ENCODE measurements around the gene MRPS7.
"Not testable (repeated sequence)": the region's sequence is repeated elsewhere in the genome, so short reads cannot be mapped to it uniquely, and the experiment has no call there.

Gene MRPS7

DNA sequence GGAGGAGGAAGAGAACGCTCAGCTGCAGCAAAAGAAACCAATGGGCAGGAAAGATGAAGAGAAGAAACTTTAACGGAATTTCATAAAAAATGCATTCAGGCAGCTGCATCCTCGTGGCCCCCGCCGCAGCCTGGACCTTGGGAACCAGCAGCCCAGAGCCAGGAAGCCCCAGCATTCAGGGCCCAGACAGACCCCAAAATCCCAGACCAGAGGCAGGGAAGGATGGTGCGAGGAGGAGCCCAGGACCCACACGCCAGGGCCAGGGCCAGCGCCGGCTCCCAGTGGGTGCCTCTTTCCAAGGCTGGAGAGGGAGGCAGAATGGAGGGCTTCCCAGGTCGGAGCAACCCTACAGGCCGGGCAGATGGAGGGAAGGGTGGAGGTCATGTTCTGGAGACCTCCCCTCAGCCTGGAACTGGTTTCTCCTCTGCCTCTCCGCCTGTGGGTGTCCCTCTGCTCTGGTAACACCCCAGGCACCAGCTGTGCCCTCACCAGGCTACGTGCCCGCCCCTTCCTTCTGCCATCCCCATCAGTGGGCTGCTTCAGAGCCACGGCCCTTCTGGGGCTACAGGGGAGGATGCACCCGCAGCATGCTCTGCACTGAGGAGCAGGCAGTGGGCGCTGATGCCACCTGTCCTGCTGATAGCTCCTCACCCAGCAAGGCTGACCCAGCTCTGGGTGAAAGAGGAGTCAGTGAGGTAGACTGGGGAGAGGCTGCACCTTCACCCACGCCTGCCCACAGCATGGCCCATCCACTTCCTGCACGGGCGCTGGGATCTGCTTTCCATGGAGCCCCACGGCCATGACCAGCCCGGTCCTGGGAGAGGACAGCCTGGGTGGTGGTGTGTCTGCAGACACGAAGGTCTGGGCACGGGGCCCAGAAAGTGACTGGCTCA lies 10.5 kb downstream of the MRPS7 start:
- FAIRE-seq, result no peak

DNA sequence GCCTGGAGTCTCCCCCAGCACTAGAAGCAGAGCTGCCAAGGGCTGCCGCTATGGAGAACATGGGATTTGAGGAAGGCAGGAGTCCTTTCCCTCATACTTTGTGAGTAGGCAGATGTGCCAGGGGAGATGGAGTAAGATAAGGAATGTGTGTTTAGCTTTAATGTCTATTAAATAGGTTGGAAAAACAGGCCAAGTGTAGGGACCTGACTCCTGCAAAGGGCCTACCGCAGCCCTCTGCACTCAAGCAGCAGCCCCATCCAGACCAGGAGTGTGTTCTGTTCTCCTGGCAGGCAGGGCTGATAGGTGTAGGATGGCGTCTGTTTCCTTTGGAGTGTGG lies 11.1 kb downstream of the MRPS7 start:
- FAIRE-seq, result no peak

GRCh38 chr17:75273977-75274708 lies 12.5 kb downstream of the MRPS7 start:
- no peak for FAIRE-seq

DNA sequence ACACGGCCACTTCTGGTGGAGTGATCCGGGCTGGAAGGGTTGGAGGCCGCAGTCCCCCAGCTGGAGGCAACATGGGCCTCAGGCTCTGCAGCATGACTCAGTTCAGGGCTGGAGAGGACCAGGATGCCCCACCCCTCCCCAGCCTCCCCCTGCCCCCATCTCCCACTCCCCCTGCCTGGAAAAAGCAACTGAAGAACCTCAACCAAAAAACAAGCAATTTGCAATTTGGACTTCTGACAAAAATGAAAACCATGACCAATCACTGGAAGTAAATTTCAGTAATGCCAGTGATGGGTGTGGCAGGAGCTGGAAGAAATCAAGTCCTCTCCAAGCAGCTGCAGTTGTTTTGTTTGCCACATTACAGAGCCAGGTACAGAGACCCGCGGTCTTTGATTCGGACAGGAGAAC lies 16.0 kb downstream of the MRPS7 start:
- FAIRE-seq, result no peak

- not testable (repeated sequence) for FAIRE-seq
These were observed 18.5 kb downstream of the MRPS7 start for GRCh38 chr17:75280189-75280588.

DNA sequence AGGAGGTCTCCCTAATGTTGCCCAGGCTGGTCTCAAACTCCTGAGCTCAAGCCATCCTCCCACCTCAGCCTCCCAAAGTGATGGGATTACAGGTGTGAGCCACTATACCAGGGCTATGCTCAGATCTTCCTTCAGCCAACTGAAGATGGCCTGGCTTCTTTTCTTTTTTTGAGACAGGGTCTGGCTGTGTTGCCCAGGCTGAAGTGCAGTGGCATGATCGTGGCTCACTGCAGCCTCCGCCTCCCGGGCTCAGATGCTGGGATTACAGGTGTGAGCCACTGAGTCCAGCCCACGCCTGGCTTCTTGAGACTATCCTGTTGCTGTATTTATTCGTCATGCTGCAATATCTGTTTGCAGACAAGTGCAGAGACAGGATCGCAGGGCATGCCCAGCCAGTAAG lies 23.4 kb downstream of the MRPS7 start:
- FAIRE-seq, result no peak

- FAIRE-seq, result no peak
These were observed 25.5 kb downstream of the MRPS7 start for GRCh38 chr17:75287221-75287620.

- FAIRE-seq, result no peak
These were observed 26.7 kb downstream of the MRPS7 start for GRCh38 chr17:75288359-75288758.

- FAIRE-seq, result no peak
These were observed 27.1 kb downstream of the MRPS7 start for GRCh38 chr17:75288770-75289114.

DNA sequence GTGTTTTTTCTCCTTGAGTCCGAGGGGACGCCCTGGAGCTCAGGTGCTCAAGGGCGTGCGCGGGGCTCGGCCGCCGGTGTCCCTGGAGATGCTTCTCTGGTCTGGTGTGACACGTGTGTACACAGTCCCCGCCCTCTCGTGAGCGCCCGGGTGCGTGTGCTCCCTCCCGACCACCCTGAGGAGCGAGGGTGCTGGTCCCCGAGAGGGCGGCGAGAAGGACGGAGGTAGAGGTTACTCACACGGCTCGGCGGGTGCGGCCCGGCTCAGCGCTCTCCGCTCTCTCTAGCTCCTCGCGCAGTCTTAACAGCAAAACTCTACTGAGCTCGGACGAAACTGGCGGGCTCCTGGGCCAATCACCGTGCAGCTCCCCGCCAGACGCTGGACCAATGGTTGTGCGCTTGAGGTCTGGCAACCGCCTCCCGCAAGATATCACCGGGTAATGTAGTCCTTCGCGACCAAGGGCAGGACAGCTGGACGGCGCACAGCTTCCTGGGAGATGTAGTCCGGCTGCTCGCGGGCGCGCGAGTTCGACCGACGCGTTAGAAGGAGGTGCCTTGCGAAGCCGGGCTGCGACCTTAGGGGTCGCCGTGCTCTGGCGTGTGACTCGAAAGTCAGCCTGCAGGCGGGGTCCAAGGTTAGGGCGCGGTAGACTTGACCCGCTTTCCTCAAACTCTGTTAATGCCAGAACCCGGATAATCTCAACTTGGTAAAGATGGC lies 27.6 kb downstream of the MRPS7 start, which contains the start of gene SLC25A19:
TSS of gene SLC25A19 (minus strand) at position 319 of the 717 bp plus-strand sequence. CDS start 2,669 bp downstream, outside the sequence.
- FAIRE-seq, result peak; percentile 83

DNA sequence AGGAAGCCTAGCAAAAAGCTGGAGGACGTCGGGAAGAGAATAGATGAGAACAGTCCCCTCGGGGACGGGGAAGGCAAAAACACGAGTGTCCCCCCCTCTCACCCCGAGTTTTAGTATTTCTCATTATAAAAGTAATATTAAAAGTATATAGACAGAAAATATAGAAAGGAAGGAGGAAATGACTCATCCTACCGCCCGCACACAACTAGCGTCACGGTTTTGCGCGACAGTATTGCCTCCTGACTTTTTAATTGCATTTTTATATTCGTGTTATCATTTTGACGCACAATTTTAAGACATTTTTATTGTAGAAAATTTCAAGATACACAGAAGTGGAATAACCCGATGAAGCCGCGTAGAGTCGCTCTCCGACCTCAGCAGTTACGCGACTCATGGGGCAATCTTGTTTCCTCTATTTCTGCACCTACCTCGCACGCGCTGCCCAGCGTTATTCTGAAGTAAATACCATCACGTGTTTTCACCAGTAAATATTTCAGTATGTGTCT lies 28.2 kb downstream of the MRPS7 start:
- no peak for FAIRE-seq

GRCh38 chr17:75292810-75293448 lies 31.2 kb downstream of the MRPS7 start:
- not testable (repeated sequence) for FAIRE-seq

DNA sequence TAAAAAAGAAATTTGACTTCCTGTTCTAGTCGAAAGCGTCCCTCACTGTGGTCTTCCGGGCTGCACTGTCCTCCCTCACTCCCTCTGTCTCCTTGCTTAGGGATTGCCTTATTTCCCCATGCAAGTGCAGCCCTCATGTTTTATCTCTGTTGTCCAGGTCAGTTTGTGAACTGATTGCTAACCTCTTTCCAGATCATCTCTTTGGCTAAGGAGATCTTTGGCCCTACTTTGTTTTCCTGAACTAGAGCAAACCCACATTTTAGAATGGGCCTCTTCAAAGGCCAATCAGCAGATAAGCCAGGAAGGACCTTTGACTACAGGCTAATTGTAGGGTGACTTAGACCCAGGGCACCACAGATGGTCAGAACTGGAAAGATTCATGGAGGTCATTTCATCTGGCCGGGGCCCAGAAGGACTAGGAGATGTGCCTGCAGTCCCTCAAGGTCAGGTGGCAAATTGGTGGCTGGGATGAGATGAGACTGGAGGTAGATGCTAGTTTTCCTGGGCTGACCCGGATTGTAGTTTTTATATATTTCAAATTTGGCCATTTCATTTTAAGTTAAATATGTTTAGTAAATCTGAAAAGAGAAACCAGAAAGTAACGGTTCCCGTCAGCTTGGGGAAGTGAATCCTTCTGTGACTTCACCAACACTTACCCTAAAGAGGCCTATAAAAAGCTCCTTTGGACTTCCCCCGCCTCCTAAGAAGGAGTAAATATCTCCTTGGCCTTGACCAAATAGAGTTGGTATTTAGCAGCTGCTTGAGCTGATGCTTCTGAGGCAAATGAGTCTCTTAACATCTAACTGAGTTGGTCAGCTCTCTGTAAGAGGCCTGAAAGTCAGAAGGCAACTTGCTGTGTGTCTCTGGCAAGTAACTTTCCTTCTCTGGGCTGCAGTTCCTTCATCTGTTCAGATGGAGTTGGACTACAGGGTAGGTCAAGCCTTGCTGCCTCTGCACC lies 33.8 kb downstream of the MRPS7 start:
- FAIRE-seq, result no peak

DNA sequence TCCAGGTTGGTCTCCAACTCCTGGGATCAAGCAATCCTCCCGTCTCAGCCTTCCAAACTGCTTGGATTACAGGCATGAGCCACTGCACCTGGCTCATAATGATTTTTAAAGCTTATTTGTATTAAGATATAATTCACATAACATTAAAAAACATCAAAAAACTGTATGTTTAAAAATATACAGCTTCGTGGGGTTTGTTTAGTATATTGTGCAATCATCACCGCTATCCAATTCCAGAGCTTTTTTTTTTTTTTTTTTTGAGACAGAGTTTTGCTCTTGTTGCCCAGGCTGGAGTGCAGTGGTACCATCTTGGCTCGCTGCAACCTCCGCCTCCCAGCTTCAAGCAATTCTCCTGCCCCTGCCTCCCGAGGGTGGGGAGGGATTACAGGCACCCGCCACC lies 38.6 kb downstream of the MRPS7 start:
- FAIRE-seq, result no peak

DNA sequence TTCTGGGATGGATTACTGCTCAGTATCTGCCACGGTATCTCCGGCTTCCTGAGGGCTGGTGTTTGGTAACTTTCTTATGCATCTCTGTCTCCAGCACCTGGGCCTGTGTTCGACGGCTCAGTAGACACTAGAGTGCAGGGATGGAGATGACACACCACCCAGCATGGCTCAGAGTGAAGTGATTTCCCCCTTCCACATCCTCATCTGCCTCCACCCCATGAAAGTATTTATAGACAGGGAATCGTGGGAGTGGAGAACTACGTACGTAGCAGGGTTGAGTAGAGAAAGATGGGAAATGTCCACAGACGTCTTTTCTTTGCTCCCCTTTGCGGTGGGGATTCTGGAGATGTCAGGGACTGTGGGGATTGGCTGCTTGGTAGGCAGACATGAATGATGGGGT lies 39.4 kb downstream of the MRPS7 start:
- FAIRE-seq, result no peak

- no peak for FAIRE-seq
These were observed 40.0 kb downstream of the MRPS7 start for GRCh38 chr17:75301502-75302206.

DNA sequence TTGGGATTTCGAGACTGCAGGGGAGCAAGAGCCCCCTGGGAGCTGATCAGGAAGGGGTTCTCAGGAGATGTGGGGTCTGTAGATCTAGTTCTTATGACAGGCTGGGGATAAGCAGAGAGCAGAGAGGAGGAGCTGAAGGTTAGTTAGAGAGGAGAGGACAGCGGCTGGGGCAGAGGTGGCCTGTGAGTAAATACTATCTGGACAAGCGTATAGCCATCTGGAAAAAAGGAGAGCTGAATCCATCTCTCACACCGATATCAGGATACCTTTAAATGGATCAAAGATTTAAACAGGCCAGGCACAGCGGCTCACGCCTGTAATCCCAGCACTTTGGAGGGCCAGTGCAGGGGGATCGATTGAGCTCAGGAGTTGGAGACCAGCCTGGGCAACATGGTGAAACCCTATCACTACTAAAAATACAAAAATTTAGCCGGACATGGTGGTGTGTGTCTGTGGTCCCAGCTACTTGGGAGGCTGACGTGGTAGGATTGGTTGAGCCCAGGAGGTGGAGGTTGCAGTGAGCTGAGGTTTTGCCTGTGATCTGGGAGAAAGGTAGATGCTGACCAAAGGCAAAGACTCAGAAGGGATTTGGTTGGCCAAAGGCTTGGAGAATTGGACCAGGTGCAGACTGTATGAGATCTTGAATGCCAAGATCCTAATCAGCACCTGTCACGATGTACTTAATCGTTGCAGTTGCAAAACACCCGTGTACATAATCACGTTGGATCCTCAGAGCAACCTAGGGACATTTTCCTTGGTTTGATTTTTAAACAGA lies 46.5 kb downstream of the MRPS7 start:
- no peak for FAIRE-seq

DNA sequence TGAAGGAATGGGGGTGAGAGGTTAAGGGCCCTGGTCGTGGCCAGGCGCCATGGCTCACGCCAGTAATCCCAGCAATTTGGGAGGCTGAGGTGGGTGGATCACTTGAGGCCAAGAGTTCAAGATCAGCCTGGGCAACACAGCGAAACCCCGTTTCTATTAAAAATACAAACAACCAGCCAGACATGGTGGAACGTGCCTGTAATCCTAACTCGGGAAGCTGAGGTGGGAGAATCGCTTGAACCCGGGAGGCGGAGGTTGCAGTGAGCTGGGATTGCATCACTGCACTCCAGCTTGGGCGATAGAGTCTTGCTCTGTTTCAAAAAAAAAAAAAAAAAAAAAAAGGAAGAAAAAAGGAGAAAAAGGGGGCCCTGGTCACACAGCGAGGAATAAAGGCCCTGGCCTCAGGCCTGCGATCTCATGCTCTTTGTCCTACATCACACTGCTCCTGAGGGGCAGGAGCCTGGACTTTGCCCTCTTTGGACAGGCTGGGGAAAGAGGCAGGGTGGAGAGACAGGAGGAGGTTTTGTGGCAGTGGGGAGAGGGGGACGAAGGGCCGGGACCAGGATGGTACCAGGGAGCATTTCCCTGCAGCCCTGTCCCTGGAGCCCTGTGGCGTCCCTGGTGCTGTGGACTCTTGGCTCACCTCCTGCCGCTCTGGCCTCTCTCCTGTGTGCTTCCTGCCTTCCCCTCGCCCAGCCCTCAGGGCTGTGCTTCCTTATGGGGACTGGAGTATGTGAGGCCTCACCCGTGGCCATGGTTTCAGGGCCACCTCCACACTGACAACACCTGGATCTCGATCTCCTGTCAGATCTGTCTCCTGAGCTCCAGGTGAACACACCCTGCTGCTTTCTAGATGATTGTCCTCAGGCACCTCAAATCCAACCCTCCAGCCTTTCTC lies 47.3 kb downstream of the MRPS7 start:
- no peak for FAIRE-seq
